HG03571 (cell line): ENCODE results near the gene COPS2.

Source experiments
- ATAC-seq: cut with Tn5 transposase; IDR thresholded peaks from one replicate; pipeline ENCODE4 v1.9.1; 2021; ENCODE audit not compliant: unreplicated experiment

Gene COPS2

DNA sequence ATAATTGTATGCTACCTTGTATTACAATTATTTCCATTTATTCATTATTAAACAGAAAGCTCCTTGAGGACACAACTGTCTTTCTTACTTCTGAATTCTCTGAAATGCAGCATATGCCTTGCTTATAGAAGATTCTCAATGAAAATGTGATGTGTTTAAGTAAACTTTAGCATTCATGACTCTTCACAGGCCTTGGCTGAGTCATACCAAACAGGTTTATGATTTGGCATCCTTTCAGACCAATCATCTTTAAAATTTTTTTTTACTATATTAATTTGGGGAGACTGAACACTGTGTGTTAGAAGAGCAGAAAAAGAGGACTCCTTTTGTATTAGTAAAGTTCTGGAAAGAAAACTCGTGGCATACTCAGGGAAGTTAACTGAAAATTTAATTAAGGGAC is 8.3 kb upstream of the COPS2 start:
- ATAC-seq: no peak

DNA sequence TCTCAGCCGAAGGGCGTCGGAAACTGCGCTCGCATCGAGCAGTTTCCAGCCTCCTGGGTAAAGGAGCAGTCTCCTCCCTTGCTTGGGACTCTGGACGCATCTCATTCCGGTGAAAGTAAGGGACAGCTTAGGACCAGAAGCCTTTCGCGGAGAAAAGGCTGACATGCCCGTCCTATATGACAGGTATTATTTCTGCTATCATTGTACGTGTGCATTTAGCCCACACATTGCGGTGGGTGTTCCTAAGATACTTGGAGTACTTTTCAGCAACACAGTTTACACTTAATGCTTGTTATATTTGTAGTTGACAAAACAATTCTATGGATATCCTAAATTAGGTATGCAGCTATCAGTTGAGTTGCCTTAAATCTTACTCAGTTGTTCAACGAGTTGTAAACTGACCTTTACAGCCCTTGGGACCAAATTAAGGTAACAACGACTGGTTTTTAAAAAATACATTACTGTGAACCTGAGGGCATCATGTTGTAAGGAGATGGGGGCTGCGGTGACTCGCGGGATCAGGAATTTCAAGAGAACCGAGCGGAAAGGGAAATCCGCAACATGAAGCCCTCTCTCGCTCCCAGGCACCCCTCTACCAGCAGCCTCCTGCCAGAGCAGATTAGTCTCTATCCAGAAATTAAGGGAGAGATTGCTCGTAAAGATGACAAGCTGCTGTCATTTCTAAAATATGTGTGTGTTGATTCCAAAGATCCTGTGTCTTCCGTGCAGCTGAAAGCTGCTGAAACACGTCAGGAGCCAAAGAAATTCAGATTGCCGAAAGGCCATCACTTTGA is 632 bp upstream of the COPS2 start:
- ATAC-seq: no peak

DNA sequence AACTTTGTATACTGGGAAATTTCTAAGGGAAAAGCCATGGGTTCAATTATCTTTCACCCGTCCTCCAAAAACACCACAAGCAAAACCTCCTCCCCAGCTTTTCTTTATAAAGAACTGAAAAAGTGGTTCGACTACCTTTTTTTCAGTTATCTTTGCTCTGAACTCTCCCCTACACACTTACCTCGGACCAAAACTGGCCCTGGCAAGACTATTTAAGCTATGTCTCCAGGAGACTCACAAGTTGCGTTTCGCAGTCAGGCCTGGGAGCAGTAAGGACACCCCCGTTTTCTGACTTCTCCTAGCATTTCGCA is 645 bp downstream of the COPS2 start:
- ATAC-seq: no peak

DNA sequence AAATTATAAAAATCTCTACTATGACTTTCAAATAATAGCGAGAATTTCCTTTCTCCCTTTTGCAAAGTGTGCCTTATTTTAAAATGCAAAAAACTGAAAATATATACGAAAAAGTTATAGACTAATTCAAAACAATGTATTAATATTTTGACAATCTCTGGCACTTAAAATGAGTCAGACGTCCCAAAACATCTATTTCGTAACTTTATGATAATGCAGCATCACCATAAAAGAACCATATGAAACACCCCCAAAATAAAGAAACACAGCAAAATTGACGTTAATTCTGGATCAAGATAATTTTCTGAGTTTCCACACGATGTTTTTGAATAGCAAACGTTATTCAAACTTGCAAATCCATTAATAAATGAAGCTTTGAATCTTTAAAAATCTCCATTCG is 1.0 kb downstream of the COPS2 start:
- no peak for ATAC-seq

DNA sequence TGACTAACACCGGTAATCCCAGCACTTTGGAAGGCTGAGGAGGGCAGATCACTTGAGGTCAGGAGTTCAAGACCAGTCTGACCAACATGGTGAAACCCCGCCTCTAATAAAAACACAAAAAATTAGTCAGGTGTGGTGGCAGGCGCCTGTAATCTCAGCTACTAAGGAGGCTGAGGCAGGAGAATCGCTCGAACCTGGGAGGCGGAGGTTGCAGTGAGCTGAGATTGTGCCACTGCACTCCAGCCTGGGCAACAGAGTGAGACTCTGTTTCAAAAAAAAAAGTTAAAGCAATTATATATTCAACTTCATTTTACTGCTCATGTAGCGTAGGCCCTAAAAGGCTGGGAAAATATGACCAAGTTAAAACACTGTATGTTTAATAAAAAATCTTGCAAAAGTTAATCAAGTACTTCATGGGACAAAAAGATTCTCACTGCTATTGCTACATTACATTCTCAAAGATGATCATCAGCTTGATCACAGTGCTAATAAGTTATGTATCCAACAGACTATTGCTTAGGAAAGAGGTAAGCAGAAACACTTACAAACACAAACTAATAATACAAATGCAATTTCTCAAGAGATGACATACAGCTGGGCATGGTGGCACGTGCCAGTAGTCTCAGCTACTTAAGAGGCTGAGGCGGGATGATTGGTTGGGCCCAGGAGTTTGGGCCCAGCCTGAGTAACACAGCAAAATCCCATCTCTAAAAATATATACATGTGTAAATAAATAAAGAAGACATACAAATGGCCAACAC is 2.7 kb downstream of the COPS2 start:
- no peak for ATAC-seq

DNA sequence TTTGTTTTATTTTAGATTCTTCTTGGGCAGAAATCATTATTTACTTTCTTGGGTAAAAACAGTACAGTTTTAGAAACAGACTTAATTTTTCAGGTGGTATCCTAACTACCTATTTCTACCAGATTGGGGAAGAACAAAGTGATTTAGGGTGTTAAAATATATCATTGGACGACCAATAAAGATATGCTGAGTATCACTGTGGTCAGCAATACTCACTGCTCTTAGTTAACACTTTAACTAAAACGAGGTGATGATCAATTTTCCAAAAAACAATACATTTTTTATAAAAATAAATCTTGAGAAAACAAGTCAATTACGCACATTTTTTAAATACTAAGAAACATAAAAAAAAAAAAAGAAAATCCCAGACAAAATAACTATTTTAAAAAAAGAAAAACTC is 3.6 kb downstream of the COPS2 start:
- no peak for ATAC-seq

DNA sequence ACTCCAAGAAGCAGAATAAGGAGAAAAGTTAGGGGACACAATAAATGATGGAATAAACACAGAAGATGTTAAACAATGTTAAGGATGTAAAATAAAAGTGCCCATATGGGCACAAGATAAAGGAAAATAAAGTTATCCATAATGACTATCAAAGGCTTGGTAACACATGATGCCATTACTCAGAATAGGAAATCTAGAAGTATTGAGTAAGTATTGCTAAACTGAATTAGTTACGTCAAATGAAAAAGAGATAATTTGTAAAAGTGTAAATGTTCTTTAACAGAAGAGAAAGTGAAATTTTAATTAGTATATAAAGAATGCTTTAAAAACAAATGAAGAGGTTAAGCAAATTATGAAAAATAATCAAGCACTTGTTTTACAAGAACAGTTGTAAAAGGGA is 6.7 kb downstream of the COPS2 start:
- ATAC-seq: no peak

DNA sequence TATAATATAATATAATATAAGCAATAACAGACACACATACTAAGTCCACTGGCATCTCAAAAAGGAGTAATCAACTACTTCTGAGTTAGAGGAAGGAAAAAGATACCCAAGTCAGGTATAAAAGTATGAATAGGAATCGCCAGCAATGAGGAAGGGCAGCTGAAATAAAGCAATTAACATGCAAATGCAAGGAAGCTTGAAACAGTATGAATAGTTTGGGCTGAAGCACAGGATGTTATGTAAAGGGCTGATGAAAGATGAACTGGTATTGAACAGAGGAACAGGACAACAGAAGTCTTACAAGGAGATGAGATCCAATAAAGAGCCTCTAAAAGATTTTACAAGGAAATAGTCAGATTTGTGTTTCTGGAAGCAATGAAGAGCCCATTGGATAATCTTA is 7.1 kb downstream of the COPS2 start:
- no peak for ATAC-seq

DNA sequence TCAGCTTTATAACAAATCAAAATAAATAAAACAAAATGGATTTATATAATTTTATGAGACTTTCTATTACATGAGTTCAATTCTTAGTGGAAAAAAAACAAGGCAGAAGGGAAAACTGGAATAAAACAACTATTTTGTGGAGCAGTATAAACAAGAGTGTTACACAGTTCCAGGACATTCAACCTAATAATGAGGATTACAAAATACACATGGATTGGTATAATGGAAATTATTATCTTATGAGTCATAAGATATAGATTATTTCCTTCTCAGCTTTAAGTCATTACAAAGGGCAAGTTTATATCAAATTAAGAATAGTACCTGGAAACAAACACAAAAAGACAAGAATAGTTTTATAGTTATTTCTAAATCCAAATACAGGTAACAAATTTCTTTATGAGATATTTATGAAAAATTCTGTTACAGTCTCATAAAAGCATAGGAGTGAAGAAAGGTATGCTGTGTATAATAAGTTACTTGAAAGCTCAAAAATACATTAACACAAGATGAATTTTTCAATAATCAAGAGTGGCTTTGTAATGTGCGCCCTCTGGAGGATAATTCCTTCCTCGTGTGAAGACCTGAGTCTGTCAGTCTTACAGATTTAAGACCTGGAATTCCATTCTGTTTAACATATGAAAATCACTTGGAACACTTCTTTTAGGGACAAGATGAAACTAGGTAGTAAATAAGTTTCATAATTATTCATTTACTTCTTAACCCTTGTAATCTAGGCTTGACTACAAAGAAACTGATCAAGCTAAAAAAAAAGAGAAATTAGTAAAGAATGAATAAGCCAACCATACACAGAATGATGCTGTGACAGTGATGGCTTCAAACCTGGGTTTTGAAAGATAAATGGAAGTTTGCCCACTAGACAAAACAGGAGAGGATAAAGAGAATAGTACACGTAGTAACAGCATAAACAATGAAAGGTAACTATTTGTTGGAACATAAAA is 9.5 kb downstream of the COPS2 start:
- ATAC-seq: no peak

DNA sequence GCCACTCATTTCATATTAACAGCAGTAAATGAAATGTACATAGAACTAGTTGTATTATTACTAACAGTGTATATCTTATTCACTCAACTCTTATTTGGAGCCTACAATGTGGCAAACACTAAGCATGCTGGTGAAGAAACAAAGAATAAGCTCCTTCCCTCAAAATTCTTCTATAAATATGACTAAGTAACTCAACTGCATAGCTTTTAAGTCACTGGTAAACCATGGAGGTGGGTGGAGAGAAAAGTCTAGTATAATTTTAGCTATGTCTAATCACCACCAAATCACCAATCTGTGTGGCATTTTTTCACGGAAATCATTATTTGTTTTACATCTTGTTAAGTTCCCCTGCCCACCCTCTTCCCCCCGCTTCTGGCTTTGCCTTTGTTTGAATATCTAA is 17.5 kb downstream of the COPS2 start:
- no peak for ATAC-seq

DNA sequence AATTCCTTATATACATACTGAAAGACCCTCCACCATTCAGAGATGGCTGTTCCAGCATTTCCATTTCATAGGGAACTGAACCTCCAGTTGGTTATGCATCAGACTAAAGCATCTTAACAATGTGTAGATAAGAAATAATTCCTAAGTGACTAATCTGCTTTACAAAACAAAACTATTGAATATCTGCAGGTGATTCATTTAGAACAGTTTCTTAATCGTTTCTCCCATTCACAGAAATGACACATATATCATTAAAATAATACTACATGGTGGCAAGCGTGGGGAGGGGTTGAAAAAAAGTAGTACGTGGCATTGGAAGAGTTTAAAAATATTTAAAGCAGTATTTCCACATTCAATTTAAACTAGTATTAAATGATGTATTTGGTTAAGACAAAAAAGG is 19.5 kb downstream of the COPS2 start:
- no peak for ATAC-seq

DNA sequence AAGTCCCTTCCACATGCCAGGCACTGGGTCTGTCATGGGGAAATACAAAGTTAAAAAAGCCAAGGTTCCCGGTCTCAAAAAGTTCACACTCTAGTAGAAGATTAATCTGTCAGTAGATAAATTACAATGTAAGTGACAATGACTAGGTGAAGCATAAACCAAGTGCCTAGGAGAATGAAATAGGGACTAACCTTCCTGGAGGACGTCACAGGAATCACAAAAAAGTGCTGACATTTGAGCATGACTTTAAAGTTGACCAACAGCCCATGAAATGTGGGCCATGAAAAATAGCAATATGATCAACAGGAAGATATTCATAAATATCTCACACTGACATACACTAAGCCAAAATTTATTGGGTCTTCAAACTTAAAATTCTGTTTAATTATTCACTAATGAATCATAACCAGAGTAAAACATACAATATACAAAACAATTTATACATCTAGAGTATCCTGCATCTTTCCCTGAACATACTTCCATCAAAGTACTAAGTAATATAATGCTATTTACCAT is 20.0 kb downstream of the COPS2 start:
- no peak for ATAC-seq

DNA sequence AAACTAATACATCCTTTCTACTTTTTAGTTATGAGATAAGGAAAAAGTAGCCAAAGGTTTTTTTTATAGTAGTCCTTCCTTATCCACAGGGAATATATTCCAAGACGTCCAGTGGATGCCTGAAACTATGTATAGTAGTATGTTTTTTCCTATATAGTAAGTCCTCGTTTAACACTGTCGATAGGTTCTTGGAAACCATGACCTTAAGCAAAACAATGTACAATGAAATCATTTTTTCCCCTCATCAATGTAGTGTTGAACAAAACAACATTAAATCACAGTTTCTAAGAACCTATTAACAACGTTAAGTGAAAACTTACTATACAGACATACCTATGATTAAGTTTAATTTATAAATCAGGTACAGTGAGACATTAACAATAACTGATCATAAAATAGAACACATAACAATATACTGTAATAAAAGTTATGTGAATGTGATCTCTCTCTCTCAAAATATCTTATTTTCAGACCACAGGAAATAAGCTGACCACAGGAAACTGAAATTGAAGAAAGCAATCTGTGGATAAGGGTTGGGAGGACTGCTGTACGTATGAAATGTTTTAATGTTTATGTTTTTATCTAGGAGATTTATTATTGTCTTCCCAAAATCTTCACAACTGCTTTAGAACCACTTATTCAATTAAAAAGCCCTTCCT is 20.6 kb downstream of the COPS2 start:
- no peak for ATAC-seq

DNA sequence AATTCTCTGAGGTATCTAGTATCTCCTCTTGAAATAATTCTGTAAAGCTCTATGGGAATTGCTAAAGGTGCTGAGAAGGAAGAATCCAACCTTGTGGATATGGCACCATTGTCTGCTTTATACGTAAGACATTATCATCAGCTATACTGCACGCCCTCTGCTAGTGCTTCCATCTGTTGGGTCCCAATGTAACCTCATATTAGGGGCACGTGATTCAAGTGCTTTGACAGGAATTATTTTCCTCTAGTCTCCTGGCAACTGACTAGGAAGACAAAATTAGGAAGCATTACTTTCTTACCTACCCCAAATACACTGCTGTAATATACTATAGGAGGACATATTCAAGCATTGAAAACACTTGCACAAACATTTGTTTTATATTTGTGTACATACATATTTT is 24.0 kb downstream of the COPS2 start:
- no peak for ATAC-seq

DNA sequence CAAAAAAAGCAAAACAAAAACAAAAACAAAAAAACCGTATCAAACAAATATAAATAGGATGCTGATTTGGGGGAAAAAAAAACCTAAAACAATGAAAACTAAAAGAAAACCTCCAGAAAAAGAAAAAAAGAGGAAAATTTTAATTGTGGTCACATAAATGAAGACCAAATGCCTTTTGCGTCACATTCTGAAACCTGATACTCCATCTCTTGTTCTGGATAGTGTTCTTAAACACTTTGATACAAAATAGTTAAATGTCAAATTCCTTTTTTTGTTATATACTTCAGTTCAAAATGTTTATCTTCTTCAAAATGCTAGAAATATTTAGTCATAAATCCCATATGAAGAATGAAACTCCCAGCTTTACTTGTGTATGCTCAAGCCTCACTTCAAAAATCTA is 31.0 kb downstream of the COPS2 start:
- ATAC-seq: no peak

DNA sequence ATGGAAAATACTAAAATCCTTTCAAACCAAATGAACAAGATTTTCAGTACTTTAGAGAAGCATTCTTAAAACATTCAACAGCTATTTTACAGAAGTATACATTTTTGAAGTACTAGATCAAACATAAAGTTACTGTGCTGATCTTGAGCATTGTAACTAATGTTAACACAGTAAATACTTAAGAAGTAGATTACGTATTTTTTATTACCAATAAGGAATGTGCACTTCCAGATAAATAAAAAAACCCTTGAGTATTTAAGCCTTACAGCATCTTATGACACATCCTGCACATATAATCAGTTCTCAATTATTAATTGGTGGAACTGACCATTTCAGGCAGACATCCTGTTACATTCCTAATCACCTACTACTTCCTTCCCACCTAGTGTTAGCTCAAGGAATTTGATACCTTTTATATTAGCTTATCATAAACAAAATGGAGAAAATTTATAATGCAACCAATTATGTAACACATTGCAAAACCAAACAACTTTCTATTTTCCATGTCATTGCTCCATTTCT is 32.8 kb downstream of the COPS2 start:
- no peak for ATAC-seq

DNA sequence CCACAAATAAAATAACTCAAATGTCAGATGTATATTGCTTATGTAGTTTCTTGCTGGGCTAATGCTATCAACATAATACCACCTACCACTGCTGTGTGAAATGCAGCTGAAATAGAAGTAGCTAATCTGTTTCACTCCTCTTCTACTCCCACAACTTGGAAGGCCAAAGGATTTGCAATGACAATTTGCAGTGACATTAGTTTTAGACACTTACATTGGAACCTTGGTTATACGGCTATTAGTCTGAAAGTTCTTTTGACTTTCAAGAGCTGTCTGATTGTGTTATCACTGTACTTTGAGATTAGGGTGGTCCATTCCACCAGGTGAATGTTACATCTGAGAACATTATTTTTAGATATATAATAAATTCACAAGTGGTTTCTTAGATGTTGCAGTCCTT is 33.5 kb downstream of the COPS2 start:
- no peak for ATAC-seq

DNA sequence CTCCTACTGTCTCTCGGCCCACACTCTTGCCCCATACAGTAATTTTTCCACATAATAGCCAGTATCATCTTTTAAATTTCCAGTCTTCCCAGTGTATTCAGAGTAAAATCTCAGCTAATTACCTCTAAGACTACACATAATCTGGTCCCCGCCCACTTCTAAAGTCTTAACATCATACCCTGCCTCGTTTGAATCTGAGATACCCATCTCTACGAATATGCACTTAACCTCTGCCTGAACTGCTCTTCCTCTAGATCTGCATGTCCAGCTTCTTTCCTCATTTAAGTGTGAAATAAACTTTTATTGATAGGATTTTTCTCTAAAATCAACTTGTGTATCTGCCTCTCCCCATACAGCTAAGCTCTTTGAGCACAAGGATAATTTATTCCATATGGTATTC is 34.6 kb downstream of the COPS2 start:
- no peak for ATAC-seq

DNA sequence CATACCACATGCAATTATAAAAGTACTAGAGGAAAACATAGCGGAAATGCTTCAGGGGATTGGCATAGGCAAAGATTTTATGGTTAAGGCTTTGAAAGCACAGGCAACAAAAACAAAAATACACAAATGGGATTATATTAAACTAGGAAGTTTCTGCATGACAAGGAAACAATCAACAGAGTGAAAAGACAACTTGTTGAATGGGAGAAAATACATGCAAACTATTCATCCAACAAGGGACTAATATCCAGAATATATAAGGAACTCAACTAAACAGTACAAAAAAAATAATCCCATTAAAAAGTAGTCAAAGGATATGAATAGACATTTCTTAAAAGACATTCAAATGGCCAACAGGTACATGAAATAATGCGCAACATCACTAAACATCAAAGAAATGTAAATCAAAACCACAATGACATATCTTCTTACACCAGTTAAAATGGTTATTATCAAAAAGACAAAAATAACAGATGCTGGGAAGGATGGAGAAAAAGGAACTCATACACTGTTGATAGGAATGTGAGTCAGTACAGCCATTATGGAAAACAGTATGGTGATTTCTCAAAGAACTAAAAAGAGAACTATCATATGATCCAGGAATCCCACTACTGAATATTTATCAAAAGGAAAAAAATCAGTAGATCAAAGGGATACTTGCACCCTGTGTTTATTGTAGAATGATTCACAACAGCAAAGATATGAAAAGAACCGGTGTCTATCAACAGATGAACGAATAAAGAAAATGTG is 39.1 kb downstream of the COPS2 start:
- ATAC-seq: no peak

DNA sequence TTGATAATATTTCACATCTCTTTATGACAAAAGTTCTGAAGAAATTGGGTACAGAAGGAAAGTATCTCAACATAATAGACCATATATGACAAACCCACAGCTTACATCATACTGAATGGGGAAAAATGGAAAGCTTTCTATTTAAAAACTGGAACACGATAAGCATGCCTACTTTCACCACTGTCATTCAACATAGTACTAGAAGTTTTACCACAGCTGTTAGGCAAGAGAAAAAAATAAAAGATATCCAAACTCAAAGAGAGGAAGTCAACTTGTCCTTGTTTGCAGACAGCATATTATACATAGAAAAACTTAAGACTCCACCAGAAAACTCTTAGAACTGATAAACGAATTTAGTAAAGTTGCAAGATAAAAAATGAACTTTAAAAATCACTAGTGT is 40.3 kb downstream of the COPS2 start:
- ATAC-seq: no peak
